RKO (cell line): Measurements from ENCODE around the gene REX1BD.
"Not testable (repeated sequence)": the region's sequence is repeated elsewhere in the genome, so short reads cannot be mapped to it uniquely, and the experiment has no call there.

ENCODE experiments used
- DNase-seq: peaks from one replicate; pipeline ENCODE4 v3.0.0-alpha.2; 2016; ENCODE audit warnings: low spot score

Gene REX1BD

DNA sequence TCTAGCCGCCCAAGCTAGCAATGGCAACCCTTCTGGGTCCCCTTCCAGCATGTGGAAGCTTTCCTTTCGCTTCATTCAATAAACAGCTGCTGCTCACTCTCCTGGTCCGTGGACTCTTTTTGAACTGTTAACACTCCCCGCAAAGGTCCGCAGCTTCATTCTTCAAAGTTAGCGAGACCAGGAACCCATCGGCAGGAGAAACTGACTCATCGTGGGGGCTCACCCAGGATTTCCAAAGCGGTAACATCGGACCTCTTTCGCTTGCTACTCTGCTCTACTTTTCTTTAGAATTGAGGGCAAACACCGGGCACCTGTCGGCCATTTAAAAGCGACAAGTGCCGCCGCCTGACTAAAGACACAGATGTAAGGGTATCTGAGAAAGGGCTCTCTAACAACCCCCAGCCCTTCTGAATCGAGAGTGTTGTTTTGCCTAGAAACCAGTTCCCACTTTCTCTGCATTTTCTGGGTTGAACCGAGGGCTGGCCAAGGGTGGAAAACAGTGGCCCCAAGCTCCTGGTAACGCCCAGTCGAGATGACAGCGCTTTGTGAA is 11.2 kb upstream of the REX1BD start:
- no peak for DNase-seq

DNA sequence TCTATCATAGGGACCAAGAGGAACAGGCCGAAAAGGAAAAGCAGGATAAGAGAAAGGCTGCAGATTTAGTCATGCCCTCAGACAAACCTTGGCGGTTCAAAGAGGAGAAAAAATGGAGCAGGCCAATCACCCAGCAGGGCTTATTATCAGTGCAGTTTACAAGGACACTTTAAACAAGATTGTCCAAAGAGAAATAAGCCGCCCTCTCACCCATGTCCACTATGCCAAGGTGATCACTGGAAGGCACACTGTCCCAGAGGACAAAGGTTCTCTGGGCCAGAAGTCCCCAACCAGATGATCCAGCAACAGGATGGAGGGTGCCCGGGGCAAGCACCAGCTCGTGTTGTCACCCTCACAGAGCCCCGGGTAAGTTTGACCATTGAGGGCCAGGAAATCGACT is 8.3 kb upstream of the REX1BD start:
- no peak for DNase-seq

DNA sequence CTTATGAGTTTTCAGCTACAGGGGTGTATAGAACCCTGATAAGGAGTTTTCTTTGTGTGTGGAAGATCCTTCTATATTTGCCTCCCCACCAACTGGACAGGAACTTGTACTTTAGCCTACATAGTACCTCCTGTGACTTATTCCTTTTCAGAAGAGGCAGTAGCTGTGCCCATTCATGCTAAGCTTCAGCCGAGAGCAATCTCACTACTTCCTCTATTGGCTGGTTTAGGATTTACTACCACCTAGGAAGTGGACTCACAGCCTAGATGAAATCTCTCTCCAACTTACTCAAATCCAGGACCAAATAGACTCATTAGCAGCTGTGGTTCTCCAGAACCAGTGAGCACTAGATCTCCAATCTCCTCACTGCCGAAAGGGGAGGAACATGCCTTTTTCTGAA is 2.3 kb upstream of the REX1BD start:
- peak; percentile 44 for DNase-seq

DNA sequence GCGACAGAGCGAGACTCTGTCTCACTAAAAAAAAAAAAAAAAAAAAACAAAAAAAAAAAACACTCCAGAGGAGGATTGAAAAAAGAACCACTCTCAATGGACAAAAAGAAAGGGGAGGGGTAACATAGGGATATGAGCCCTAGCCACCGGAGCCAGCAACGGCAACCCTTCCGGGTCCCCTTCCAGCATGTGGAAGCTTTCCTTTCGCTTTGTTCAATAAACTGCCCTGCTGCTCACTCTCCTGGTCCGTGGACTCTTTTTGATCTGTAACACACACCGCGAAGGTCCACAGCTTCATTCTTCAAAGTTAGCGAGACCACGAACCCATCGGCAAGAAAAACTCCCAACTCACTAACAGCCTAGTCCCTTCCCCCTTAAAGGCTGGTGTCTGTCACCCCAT is 1.0 kb upstream of the REX1BD start:
- no peak for DNase-seq

DNA sequence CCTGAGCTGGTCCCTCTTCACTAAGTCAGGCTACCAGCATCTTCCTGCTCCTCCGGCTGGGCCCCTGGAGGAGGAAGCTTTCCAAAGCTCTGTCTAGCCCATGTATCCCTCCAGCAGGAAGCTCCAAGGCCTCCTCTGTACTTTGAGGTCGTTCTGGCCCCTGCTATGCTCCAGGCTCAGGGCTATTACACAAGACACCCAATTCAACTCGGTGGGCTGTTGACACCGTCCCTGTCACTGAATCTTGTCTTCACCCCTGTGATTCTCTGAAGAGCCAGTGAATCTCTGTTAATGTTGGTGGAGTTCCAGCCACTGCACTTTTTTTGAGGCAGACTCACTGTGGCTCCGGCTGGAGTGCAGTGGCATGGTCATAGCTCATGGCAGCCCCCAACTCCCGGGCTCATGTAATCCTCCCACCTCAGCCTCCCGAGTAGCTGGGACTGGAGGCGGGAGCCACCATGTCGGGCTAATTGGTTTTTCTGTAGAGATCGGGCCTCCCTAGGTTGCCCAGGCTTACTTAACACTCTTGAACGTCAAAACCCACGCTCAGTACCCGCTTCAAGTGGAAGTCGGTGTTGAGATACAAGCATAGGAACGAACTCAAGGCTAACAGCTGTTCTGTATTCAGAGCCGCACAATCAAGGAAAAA is 512 bp upstream of the REX1BD start:
- no peak for DNase-seq

DNA sequence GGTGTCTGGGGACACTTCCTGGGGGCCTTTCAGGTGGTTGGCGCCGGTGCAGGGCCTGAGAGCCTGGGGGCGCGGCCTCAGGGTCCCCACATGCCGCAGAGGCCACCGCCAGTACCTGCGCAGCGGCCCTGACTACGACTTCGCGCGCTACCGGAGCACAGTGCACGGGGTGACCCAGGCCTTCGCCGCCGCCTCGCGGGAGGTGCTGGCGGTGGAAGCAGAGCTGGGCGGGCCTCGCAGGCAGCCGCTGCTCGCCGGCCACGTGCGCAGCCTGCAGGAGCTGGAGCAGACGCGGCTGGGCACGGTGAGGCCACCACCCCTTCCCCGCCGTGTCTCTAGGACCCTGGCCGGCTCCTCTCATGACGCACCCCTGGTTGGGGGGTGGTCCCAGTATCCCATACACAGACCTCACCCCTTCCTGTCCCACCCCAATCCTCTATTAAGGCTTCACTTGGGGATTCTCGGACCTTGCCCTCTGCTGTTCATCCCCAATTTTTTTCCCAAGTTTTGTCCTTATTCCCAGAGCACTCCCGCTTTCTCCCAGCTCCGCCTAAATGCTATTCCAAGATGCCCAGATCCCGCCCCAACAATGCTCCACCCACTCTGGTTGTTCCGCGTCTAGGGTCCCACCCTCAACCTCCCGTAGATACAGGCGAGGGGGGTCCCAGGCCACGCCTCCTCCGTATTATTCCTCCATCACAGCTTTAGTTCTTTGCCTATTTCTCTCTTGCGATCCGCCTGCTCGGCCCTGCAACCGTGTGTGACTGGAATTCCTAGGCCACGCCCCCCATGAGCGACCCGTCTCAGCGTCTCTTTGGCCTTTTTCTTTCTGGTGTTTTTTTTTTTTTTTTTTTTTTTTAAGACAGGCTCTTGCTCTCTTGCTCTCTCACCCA is 1.0 kb downstream of the REX1BD start:
- DNase-seq, result peak; percentile 81

DNA sequence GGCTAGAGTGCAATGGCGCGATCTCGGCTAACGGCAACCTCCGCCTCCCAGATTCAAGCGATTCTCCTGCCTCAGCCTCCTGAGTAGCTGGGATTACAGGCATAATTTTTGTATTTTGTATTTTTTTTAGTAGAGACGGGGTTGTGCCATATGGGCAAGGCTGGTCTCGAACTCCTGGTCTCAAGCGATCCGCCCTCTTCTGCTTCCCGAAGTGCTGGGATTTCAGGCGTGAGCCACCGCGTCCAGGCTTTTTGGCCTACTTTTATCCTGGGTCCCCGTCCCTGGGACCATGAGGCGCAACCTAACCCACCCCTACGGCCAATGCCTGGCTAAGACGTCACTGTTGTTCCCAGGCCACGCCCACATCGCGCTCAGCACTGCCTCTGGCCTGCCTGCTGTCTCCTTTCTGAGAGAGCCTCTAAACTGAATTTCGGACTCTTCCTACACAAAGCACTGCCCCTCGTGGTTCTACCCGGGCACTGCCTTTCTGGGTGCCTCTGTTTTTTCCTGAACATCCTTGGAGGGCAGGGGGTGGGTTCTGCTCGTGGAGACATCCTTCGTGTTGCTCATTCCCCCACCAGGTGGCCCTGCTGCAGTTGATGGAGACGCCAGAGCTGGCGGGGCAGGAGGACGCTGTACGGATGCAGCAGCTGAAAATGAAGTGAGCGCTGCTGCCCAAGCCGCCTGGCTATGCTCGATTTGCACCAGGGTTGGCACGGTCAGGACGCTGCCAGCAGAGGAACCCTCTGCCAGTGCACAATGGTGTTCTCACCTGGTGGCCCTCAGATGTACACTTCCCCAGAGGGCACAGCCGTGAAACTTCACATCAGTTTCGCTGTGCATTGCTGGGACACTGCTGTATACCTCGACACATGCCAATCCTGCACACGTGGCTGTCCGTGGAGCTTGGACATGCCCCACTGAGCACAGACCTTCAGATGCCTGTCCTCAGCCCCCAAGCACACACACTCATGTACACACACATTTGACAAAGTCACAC is 2.0 kb downstream of the REX1BD start:
- peak; percentile 94 for DNase-seq

DNA sequence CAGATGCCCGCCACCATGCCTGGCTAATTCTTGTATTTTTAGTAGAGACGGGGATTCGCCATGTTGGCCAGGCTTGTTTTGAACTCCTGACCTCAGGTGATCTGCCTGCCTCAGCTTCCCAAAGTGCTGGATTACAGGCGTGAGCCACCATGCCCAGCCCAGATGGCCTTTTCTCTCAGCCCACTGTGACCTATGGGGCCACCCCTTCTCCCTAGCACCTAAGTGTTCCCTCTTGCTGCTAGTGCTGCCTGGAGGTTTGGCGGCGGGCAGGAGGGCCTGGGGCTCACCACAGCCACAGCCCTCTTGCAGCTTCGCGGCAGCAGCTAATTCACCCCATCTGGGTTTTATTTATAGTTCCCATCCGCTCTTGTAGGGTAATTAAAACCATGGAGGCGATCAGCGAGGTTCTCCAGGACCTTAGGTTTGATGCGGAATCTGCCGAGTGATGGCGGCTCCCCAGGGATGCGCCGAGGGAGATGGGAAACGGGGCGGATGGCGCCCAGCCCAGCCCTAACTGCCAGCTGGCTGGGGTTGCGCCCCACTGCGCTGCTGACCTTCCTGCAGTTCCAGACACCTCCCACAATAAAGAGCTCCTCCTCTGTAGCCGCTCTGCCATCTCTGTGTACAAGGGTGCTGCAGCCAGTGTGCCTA is 3.3 kb downstream of the REX1BD start:
- DNase-seq, result no peak

DNA sequence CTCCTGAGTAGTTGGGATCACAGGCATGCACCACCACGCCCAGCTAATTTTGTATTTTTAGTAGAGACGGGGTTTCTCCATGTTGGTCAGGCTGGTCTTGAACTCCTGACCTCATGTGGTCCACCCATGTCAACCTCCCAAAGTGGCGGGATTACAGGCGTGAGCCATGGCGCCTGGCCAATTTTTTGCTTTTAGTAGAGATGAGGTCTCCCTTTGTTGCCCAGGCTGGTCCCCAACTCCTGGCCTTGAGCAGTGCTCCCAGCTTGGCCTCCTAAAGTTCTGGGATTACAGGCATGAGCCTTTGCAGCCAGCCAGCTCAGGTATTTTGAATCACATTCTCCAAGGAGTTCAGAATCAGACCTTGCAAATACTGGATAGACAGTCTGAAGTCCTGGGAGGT is 4.1 kb downstream of the REX1BD start:
- not testable (repeated sequence) for DNase-seq

DNA sequence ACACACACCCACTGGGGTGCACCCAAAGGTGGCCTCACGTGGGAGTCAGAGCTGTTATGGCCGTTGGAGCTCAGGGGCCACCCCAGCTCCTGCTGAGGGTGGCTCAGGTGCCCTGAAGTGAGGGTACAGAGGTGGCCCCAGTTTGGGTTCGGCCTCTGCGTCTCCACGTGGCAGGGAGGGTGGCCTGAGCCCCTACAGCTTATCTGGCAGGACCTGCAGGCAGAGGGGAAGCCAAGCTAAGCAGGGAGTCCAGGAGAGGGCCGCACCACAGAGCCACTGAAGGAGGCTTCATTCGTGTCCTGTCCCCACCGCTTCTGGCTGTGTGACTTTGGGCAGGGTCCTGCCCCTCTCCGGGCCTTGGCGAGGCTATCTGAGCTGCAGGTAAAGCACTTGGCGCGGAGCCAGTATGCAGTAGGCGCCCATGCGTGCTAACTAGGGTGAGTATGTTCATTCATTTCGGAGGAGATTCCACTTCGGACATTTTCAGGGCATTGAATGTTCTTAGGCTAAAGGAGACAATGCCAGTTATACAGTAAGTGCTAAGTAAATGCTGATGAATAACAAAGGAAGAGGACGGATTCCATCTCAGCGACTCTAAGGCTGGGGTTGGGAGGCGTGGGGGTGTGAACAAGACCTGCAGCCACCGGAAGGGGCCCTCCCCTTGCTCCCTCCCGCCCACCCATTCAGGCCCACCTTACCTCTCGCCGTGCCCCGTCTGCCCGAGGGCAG is 4.9 kb downstream of the REX1BD start:
- peak; percentile 39 for DNase-seq

DNA sequence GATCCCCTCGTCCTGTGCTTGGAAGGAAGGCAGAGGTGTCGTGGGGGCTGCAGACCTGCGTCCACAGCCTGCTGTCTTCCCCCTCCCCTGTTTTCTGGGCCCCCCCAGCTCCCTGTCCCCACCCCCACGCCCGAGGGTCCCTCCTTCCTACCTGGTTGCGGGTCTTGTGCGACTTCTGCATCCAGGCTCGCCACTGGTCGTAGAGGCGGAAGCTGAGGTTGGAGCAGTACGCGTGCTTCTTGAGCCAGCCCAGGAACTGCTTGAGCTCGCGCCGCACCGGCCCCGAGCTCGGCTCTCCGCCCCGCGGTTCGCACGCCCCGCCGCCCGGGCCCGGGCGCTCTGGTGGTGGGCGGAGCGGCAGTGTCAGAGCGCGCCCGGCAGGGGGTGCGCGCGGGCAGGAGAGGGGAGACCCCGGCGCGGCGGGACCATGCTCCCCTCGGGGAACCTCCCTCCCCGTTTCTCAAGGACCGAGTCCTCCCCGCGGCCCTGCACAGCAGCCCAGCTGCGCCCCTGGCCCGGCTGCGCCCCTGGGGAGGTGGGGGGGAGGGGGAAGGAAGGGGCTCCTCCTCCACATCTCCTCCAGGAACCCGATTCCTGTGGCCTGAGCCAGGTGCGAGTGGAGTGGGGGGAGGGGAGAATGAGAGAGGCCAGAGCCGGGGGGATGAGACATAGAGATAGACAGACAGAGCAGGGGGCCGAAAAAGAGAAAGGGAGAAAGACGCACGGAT is 5.7 kb downstream of the REX1BD start:
- peak; percentile 79 for DNase-seq

DNA sequence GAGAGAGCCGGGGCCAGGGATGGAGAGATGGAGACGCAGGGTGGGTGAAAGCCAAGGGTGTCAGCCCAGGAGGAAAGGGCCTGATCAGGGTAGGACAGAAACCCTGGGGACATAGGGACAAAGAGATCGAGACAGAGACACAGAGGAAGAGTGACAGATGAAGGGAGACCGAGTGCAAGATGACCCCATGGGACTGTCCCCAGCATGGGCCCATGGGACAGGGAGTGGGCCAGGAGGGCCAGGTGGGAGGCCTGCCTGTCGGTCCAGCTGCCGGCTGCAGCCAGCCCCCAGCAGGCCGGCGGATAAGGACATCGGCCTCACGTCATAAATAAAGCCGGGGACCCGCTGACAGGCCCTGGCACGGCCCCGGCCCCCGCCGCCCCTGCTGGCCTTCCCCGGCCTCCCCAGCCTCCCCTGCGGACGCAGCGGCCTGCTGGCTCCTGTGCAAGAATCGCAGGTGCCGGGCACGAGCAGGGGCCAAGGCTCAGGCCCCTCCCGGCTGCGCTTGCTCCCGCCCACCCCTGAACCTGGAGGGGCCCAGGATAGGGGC is 6.3 kb downstream of the REX1BD start:
- DNase-seq, result no peak

DNA sequence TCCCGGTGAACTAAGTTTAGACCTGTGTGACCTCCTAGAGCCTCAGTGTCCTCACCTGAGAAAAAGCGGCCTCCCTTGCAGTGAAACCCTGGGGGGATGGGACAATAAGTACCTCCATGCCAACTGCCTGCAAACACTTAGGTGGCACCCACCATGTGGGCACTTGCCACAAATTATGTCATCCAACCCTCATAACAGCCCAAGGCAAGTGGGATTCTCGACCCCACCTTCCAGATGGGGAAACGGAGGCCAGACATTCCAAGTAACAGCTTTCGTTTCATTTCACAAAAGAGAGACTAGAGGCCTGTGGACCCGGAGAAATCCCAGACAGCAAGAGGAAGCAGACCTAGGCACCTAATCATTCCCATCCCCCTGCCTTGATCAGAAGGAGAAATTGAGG is 6.9 kb downstream of the REX1BD start:
- DNase-seq, result no peak

DNA sequence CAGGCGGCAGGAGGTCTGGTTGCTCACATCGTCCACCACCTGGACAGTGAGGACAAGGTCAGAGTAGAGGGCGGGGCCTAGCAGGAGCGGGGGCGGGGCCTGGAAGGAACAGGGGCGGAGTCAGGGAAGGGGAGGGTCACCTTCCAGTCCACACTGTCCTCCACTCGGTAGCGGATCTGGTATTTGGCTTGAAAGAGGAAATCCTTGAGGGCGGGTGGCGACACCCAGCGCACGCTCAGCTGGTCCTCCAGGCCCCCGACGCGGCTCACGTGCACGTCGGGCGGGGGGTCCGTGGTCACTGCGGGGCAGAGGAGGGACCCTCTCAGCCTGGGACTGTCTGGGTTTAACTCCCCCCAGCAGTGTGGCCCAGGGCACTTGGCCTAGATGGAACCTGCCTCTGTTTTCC is 8.2 kb downstream of the REX1BD start:
- DNase-seq, result no peak

DNA sequence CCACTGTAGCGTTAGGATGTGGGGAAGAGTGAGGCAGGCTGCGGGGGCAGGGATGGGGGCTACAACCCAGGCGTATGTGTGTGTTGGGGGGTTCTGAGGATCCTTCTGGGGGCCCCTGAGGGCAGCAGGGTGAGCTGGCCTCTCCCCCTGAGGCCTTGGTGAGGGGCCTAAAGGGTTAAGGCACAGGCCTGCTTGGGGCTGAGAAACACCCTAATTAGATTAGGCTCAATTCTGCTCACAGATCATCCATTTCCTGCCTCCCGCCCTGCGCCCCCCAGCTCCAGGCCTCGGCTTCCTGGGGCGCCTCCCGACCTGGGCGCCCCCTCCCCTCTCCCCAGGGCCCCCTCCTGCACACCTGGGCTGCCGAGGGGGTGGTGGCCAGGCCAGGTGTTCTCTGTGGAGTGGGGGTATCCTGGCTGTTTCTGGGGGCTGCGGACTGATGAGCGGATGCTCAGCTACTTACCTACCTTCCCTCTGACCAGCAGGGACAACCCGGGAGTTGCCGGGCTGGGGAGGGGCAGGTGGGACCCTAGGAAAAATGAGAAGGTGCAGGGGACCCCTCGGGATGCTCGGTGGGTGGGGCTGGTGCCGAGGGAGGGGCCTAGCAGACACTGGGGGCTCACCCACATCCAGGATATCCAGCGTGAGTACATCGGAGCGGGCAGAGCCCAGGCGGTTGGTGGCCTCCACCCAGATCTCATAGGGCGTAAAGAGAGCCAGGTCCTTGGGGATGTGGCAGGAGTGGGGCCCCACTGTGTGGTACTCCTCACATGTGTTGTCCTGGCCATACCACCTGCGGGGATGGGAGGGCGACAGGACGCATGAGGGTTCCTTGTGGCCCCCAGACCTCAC is 9.4 kb downstream of the REX1BD start:
- DNase-seq, result no peak

DNA sequence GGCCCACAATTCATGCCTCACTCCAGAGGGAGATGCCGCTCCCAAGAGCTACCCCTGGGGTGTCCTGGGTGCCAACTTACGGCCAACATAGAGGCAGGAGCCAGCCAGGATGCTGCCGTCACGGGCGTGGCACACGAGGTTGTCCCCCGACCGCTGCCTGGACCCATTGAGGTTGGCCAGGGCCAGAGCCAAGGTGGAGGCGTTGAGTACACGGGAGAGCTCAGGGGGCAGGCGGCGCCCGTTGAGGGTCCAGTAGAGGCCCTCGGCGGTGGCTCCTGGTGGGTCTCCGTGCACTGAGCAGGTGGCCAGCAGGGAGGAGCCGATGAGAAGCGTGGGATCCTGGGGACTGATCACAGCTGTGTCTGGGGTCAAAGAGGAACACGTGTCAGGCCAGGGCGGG is 10.9 kb downstream of the REX1BD start:
- DNase-seq, result no peak

DNA sequence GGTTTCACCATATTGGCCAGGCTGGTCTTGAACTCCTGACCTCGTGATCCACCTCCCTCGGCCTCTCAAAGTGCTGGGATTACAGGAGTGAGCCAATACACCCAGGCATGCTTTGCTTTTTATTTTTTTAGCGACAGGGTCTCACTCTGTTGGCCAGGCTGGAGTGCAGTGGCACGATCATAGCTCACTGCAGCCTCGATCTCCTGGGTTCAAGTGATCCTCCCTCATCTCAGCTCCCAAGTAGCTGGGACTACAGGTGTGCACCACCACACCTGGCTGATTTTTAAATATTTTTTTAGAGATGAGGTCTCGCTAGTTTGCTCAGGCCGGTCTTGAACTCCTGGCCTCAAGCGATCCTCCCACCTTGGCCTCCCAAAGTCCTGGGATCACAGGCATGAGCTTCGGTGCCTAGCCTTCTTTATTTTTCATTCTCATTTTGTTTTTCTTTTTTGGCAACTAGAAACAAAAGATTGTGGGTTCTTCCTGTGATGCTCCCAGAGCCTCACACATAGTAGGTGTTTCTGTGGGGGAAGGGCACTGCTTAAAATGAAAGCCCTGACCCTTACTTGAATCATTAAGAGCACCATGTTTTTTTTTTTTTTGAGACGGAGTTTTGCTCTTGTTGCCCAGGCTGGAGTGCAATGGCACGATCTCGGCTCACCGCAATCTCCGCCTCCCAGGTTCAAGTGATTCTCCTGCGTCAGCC is 12.2 kb downstream of the REX1BD start:
- DNase-seq, result not testable (repeated sequence)

DNA sequence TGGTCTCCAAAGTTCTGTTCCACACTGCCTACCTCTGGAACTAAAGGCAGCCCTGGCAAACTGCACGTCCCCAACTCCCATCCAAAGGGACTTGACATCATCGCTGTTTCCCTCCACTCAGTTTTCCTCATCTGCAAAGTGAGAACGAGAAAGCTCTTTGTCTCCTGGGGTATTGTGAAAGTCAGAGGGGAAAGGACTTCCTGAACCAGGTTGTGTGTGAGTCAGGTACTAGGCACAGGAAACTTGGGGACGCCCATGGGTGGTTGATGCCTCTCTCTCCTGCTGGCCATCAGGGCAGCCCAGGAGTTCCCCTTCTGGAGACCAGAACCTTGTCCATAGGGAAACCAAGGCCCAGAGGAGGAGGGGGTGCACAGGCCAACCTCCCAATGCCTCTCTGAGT is 13.3 kb downstream of the REX1BD start:
- DNase-seq, result no peak
